Smooth muscle cell of the pulmonary artery (primary cell): ENCODE data around the gene FITM2. TPM values are rescaled to one million over a fixed set of nuclear protein-coding genes. Genes with fewer than 3 reads are reported as not detected.

Experiments used
- total RNA-seq: library from RNA; depleted of rRNA; stranded (reverse); fragments of >200 nt; gene quantifications from 2 replicates; pipeline ENCODE4 v1.2.3, GENCODE V29; 2014

Gene FITM2, protein sequence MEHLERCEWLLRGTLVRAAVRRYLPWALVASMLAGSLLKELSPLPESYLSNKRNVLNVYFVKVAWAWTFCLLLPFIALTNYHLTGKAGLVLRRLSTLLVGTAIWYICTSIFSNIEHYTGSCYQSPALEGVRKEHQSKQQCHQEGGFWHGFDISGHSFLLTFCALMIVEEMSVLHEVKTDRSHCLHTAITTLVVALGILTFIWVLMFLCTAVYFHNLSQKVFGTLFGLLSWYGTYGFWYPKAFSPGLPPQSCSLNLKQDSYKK
- total RNA-seq = 11.2 and 11.5 TPM in 2 replicates

DNA sequence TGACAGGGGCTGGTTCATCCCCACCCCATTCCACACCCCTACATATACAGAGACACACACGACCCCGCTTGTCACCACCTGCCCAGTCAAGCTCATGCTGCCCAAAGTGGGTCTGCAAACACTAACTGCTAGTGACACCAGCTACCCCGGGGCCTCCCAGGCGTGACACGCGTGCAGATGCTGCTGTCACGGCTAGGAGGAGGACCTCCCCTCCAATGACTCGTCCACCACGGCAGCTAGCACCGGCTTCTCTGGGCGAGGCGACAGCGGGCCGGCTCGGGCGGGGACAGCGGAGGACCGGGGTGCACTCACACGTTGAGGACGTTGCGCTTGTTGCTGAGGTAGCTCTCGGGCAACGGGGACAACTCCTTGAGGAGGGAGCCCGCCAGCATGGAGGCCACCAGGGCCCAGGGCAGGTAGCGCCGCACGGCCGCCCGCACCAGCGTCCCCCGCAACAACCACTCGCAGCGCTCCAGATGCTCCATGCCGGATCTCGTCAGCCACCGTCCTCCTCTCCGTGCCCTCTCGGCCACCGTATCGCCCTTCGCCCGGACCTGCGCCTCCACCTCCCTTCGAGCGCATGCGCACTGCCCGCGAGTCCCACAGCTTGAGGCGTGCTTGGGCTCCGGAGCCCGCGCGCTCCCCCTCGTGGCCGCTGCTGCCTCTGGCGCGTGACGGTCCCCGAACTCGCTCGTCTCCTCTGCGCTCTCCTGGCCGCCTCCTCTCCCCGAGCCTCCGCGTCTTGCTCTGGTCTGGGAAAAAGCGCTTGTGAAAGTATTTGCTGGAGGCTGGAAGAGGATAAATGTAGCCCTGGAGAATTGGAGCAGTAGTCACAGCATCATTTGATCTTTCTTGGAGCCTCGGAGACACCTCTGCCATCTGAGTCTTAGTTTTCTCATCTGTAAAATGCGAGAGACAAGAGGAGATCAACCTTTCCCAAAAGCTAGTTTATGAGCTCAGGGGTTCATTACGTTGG lies at the start of gene FITM2:
Gene FITM2, minus strand, starts transcription at position 539 of the 976 bp plus-strand sequence. Its CDS starts 54 bp downstream, at position 485.

GRCh38 chr20:44355498-44356352 lies 44.7 kb upstream of the FITM2 start, which contains the start of gene HNF4A:
Gene HNF4A (plus strand): TSS chr20:44355699. CDS start chr20:44355805, 106 bp downstream.

DNA sequence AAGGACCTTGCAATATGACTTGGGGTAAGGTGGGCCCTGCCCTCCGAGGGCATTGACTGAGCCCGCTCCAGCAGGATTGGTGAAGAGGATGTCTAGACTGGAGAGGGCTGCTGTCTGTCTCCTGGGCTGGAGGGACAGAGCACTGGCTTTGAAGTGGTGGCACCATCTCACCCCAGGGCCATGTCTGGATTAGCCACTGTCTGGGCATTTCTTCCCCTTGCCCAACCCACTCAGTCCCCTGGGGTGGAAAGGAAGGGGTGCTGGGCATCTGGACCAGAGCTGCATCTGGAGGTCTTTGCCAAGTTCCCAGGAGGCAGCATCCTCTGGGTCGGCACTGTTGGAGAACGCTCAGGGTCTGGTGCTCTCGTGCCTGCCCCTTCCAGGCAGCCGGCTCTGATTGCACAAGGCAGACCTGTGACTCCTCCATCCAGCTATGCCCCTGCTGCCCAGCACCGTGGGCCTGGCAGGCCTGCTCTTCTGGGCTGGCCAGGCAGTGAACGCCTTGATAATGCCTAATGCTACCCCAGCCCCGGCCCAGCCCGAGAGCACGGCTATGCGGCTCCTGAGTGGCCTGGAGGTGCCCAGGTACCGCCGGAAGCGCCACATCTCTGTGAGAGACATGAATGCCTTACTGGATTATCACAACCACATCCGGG lies 25.9 kb upstream of the FITM2 start, which contains the start of gene R3HDML:
Gene R3HDML, plus strand, starts transcription at position 319 of the 656 bp plus-strand sequence. Its CDS starts 115 bp downstream, at position 434.

Other genes with a start within 250 kb of the FITM2 start
- gene JPH2, start 124.0 kb downstream of the FITM2 start, total RNA-seq = 2.2 and 5.6 TPM in 2 replicates
- gene OSER1, start 100.4 kb downstream of the FITM2 start, total RNA-seq = 30.6 and 37.1 TPM in 2 replicates
- gene GDAP1L1, start 63.9 kb downstream of the FITM2 start, total RNA-seq = not detected in 2 replicates
- gene R3HDML, start 25.8 kb upstream of the FITM2 start, total RNA-seq = not detected in 2 replicates
- not detected in 2 replicates for gene HNF4A, start 44.5 kb upstream of the FITM2 start, total RNA-seq
- gene TTPAL, start 164.7 kb upstream of the FITM2 start, total RNA-seq = 11.4 and 15.8 TPM in 2 replicates
- gene SERINC3, start 210.9 kb upstream of the FITM2 start, total RNA-seq = 146 and 178 TPM in 2 replicates